SK-N-SH (cell line): ENCODE results near the gene BOLA3. TPM values are rescaled to one million over a fixed set of nuclear protein-coding genes. Genes with fewer than 3 reads are reported as not detected.

Experiments
- CTCF ChIA-PET: fragments of 300-600, 350-600 bp; formaldehyde crosslinking; extraction: SDS; loops from one replicate; lab custom pipeline; 2021; lab: Yijun Ruan, JAX
- POLR2A ChIA-PET: fragments of 350-600 bp; sonication (Branson Sonifier 250); formaldehyde crosslinking; extraction: SDS; loops from one replicate; lab custom pipeline; 2020; ENCODE audit warnings: antibody characterized with exemption, inconsistent platforms; lab: Yijun Ruan, JAX
- DNase-seq: peaks from one replicate; pipeline ENCODE4 v3.0.0; 2012
- H2AFZ ChIP-seq: fragments of 200-600 bp; sonication (generic); 2 replicates; pipeline ENCODE4 v1.8.1; 2016; ENCODE audit warnings: antibody characterized with exemption, mild to moderate bottlenecking, low read depth
- H3F3A ChIP-seq: fragments of 200-600 bp; sonication (generic); replicated peaks from 2 replicates; pipeline ENCODE3; 2016; ENCODE audit warnings: antibody characterized with exemption, mild to moderate bottlenecking; ENCODE audit not compliant: insufficient read depth
- H3K27ac ChIP-seq, 2 experiments: fragments of 200-500 bp in 1 of 2; fragments of 200-600 bp in 1 of 2; sonication (Bioruptor generic) in 1 of 2; sonication (generic), shearing (Covaris generic) in 1 of 2; 2 replicates each; pipeline versions ENCODE4 v1.5.1 to v1.6.1; 2014 to 2016; ENCODE audit warnings: low read depth in 2 of 2, inconsistent platforms in 1 of 2, low read length in 1 of 2, mild to moderate bottlenecking in 1 of 2, mixed read lengths in 1 of 2
- H3K27me3 ChIP-seq: fragments of 200-600 bp; sonication (generic), shearing (Covaris generic); 2 replicates; pipeline ENCODE4 v1.6.1; 2016; ENCODE audit warnings: mixed run types; ENCODE audit not compliant: insufficient read depth
- H3K36me3 ChIP-seq, 2 experiments: fragments of 200-500 bp in 1 of 2; fragments of 200-600 bp in 1 of 2; sonication (Bioruptor generic) in 1 of 2; sonication (generic) in 1 of 2; replicated peaks in 1 of 2; 2 replicates each; pipeline versions ENCODE3 to v1.5.1; 2014 to 2016; ENCODE audit warnings: low read length in 1 of 2, mild to moderate bottlenecking in 1 of 2; ENCODE audit not compliant: insufficient read depth in 2 of 2, control insufficient read depth in 1 of 2
- H3K4me1 ChIP-seq, 2 experiments: fragments of 200-500 bp in 1 of 2; fragments of 200-600 bp in 1 of 2; sonication (Bioruptor generic) in 1 of 2; sonication (generic), shearing (Covaris generic) in 1 of 2; 2 replicates each; pipeline versions ENCODE4 v1.5.1 to v1.6.1; 2014 to 2016; ENCODE audit warnings: low read depth in 1 of 2, low read length in 1 of 2, mixed run types in 1 of 2; ENCODE audit not compliant: insufficient read depth in 2 of 2, control insufficient read depth in 1 of 2
- H3K4me2 ChIP-seq: fragments of 200-600 bp; sonication (generic), shearing (Covaris generic); 2 replicates; pipeline ENCODE4 v1.6.1; 2017; ENCODE audit warnings: mixed run types
- H3K4me3 ChIP-seq, 2 experiments: fragments of 200-500 bp in 1 of 2; fragments of 200-600 bp in 1 of 2; sonication (Bioruptor generic) in 1 of 2; sonication (generic), shearing (Covaris generic) in 1 of 2; 2 replicates each; pipeline versions ENCODE4 v1.5.1 to v1.8.1; 2014 to 2016; ENCODE audit warnings: low read depth in 2 of 2, inconsistent platforms in 1 of 2, low read length in 1 of 2, mild to moderate bottlenecking in 1 of 2, mixed read lengths in 1 of 2, moderate library complexity in 1 of 2
- H3K79me2 ChIP-seq: fragments of 200-600 bp; sonication (generic); 2 replicates; pipeline ENCODE4 v1.8.1; 2017; ENCODE audit warnings: mild to moderate bottlenecking; ENCODE audit not compliant: insufficient read depth
- H3K9ac ChIP-seq: fragments of 200-600 bp; sonication (generic); 2 replicates; pipeline ENCODE4 v1.6.1; 2017; ENCODE audit warnings: mixed run types
- H3K9me2 ChIP-seq: fragments of 200-600 bp; sonication (generic); 2 replicates; pipeline ENCODE4 v1.6.1; 2017; ENCODE audit warnings: mixed run types
- H3K9me3 ChIP-seq: fragments of 200-600 bp; sonication (generic); 2 replicates; pipeline ENCODE4 v1.6.1; 2017; ENCODE audit warnings: mixed run types, mild to moderate bottlenecking, moderate library complexity
- H4K20me1 ChIP-seq: fragments of 200-600 bp; sonication (generic); 2 replicates; pipeline ENCODE4 v1.6.1; 2017; ENCODE audit warnings: mild to moderate bottlenecking, mixed run types; ENCODE audit not compliant: insufficient read depth
- CHD2 ChIP-seq: fragments of 150-350 bp; IDR thresholded peaks from 2 replicates; pipeline ENCODE4 v1.6.1; 2018; ENCODE audit warnings: low read length; ENCODE audit not compliant: partially characterized antibody
- CTCF ChIP-seq: fragments of 200-600 bp; sonication (generic); IDR thresholded peaks from 2 replicates; pipeline ENCODE4 v1.6.1; 2017; ENCODE audit warnings: antibody characterized with exemption, mild to moderate bottlenecking, moderate library complexity
- ELF1 ChIP-seq: IDR thresholded peaks from 2 replicates; pipeline ENCODE4 v1.4.0; 2012
- EZH2phosphoT487 ChIP-seq: fragments of 200-600 bp; sonication (generic); IDR thresholded peaks from 2 replicates; pipeline ENCODE4 v1.6.1; 2017; ENCODE audit warnings: low read depth, mixed run types, mild to moderate bottlenecking, antibody characterized with exemption, moderate library complexity, borderline replicate concordance
- FOSL2 ChIP-seq: IDR thresholded peaks from 2 replicates; pipeline ENCODE4 v1.4.0; 2012; ENCODE audit warnings: low read depth, mild to moderate bottlenecking, moderate library complexity, borderline replicate concordance
- FOXJ3 ChIP-seq: sonication (generic); formaldehyde crosslinking; IDR thresholded peaks from 2 replicates; pipeline ENCODE4 v1.5.1; 2020; ENCODE audit warnings: mild to moderate bottlenecking, missing genetic modification reagents
- GATA2 ChIP-seq: sonication (generic); formaldehyde crosslinking; IDR thresholded peaks from 2 replicates; pipeline ENCODE4 v1.5.0; 2020; ENCODE audit warnings: mild to moderate bottlenecking, missing genetic modification reagents
- IRF3 ChIP-seq: fragments of 150-350 bp; IDR thresholded peaks from 2 replicates; pipeline ENCODE4 v1.6.1; 2016; ENCODE audit warnings: mild to moderate bottlenecking, low read depth, low read length
- POLR2AphosphoS5 ChIP-seq: IDR thresholded peaks from 2 replicates; pipeline ENCODE4 v1.6.1; 2012; ENCODE audit warnings: low read depth, low read length
- SIN3A ChIP-seq: IDR thresholded peaks from 2 replicates; pipeline ENCODE4 v1.6.1; 2012; ENCODE audit warnings: low read depth, mild to moderate bottlenecking, low read length, moderate library complexity, borderline replicate concordance
- TAF1 ChIP-seq: IDR thresholded peaks from 2 replicates; pipeline ENCODE4 v1.6.1; 2012; ENCODE audit warnings: low read depth, mild to moderate bottlenecking, low read length, moderate library complexity, borderline replicate concordance
- TEAD4 ChIP-seq: IDR thresholded peaks from 2 replicates; pipeline ENCODE4 v1.4.0; 2012; ENCODE audit warnings: mild to moderate bottlenecking, borderline replicate concordance; ENCODE audit not compliant: insufficient read depth
- WGBS: methylation state at CpG from one replicate; pipeline ENCODE4 v1.1.6; 2017; ENCODE audit warnings: low lambda C conversion rate; 5-methylcytosine and 5-hydroxymethylcytosine counted together
- polyA plus RNA-seq, 3 experiments: library from polyadenylated mRNA; depleted of rRNA; stranded (reverse); fragments of >200 nt; gene quantifications; 2 replicates each; pipeline ENCODE4 v1.2.3, GENCODE V29; 2012
- TF ChIP-seq, protein P1 (sequence below): IDR thresholded peaks from 2 replicates; pipeline ENCODE4 v1.4.0; 2012; ENCODE audit warnings: low read depth, borderline replicate concordance

BOLA3 gene
- polyA plus RNA-seq, 1 of the 3 experiments (the other 2 are of a cell fraction): 90.1 TPM

GRCh38 chr2:74092275-74092674 is 55.4 kb downstream of the BOLA3 start:
- DNase-seq: no peak
- Histone ChIP-seq H3K4me3 (no peak overlapping the region), H3K27me3 (no peaks in the 10 kb centered on the region), H3K9ac (no peak overlapping the region), H2AFZ (no peak overlapping the region), H3K79me2 (no peaks in the 10 kb centered on the region), H4K20me1 (no peaks in the 10 kb centered on the region), H3K4me2 (no peak overlapping the region), H3K36me3 (peaks cover 6 to 60% of the 10 kb centered on the region in 2 experiments), H3K4me1 (no peaks in the 10 kb centered on the region), H3K27ac (no peak overlapping the region), H3K9me2 (no peaks in the 10 kb centered on the region), H3F3A (no peaks in the 10 kb centered on the region), H3K9me3 (no peaks in the 10 kb centered on the region)
- WGBS: 95% methylated on average over 7 of the region's 7 CpGs
- ChIA-PET POLR2A (interaction anchor here (0.6 kb wide), 1 partner anchor 27 kb away, joined by 4 read pairs; no protein-coding TSS in a partner anchor), CTCF (no interaction called here)
- TF ChIP-seq ELF1: no peak
- TF ChIP-seq, protein P1, sequence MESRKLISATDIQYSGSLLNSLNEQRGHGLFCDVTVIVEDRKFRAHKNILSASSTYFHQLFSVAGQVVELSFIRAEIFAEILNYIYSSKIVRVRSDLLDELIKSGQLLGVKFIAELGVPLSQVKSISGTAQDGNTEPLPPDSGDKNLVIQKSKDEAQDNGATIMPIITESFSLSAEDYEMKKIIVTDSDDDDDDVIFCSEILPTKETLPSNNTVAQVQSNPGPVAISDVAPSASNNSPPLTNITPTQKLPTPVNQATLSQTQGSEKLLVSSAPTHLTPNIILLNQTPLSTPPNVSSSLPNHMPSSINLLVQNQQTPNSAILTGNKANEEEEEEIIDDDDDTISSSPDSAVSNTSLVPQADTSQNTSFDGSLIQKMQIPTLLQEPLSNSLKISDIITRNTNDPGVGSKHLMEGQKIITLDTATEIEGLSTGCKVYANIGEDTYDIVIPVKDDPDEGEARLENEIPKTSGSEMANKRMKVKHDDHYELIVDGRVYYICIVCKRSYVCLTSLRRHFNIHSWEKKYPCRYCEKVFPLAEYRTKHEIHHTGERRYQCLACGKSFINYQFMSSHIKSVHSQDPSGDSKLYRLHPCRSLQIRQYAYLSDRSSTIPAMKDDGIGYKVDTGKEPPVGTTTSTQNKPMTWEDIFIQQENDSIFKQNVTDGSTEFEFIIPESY: no peak
- no peak for TF ChIP-seq IRF3
- no peak for TF ChIP-seq FOSL2

DNA sequence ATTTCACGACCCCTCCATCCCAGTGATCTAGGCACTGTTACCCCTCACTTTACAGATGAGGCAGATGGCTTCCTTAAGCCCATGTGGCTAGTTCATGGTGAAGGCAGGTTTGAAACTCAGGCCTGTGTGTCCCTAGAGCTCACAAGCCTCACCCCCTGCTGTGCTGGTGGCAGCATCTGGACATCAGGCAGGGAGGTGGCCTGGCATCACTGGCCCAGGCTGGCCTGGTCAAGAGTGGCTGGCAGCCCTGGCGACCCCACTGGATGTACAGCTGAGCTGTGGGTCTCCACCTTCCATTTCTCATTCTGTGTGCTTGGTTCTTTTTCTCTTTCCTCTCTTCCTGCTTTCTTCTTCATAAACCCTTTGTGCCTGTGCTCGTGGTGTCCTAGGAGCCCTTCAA is 56.3 kb downstream of the BOLA3 start:
- CTCF ChIA-PET: interaction anchor here (0.5 kb wide), 1 partner anchor 268 kb away, joined by 3 read pairs; no protein-coding TSS in a partner anchor
- no peak overlapping the region for H3K4me3 ChIP-seq
- DNase-seq: no peak
- no peaks in the 10 kb centered on the region for H4K20me1 ChIP-seq
- no peaks in the 10 kb centered on the region for H3K79me2 ChIP-seq
- TF ChIP-seq TEAD4 (no peak), EZH2phosphoT487 (no peak), GATA2 (CRISPR knock-in tag) (no peak), FOXJ3 (CRISPR knock-in tag) (no peak), POLR2AphosphoS5 (no peak), CTCF (no peak), CHD2 (no peak), SIN3A (no peak), TAF1 (no peak)
- 92% methylated on average over 3 of the region's 3 CpGs for WGBS
- H3K9me3 ChIP-seq: no peaks in the 10 kb centered on the region
- no peaks in the 10 kb centered on the region for H3K4me1 ChIP-seq
- H3K27ac ChIP-seq: no peak overlapping the region
- H3K9me2 ChIP-seq: no peaks in the 10 kb centered on the region
- H2AFZ ChIP-seq: no peak overlapping the region
- no peaks in the 10 kb centered on the region for H3F3A ChIP-seq
- POLR2A ChIA-PET: no interaction called here
- H3K27me3 ChIP-seq: no peaks in the 10 kb centered on the region
- peaks cover 6 to 65% of the 10 kb centered on the region in 2 experiments for H3K36me3 ChIP-seq
- no peak overlapping the region for H3K4me2 ChIP-seq
- H3K9ac ChIP-seq: no peak overlapping the region
